Neutrophil (primary cell): Measurements from ENCODE around the gene MCTP1.

Experiments used
- H3K27ac ChIP-seq: fragments of 200-600 bp; sonication (generic); 2 replicates; pipeline ENCODE4 v1.5.1; 2016; ENCODE audit warnings: mild to moderate bottlenecking, moderate library complexity
- H3K27me3 ChIP-seq: fragments of 200-600 bp; sonication (generic); 2 replicates; pipeline ENCODE4 v1.6.0; 2016; ENCODE audit warnings: mild to moderate bottlenecking
- H3K36me3 ChIP-seq: fragments of 200-600 bp; sonication (generic); 2 replicates; pipeline ENCODE4 v1.5.1; 2017
- H3K4me1 ChIP-seq, 2 experiments: fragments of 200-600 bp in 1 of 2; sonication (generic) in 1 of 2; 1 replicate in 1 of 2; 2 replicates in 1 of 2; pipeline versions ENCODE4 v1.5.1 to v1.6.1; 2013 to 2016; ENCODE audit warnings: low read depth in 1 of 2, low read length in 1 of 2, mild to moderate bottlenecking in 1 of 2, moderate library complexity in 1 of 2; ENCODE audit not compliant: control insufficient read depth in 1 of 2, insufficient read depth in 1 of 2
- H3K4me3 ChIP-seq, 2 experiments: fragments of 200-600 bp in 1 of 2; sonication (generic) in 1 of 2; 1 replicate in 1 of 2; 2 replicates in 1 of 2; pipeline ENCODE4 v1.5.1; 2013 to 2016; ENCODE audit warnings: low read depth in 1 of 2, low read length in 1 of 2, mild to moderate bottlenecking in 1 of 2, moderate library complexity in 1 of 2
- H3K9me3 ChIP-seq: fragments of 200-600 bp; sonication (generic); 2 replicates; pipeline ENCODE4 v1.5.1; 2016
- TF ChIP-seq, protein P1 (sequence below): fragments of 200-600 bp; sonication (generic); IDR thresholded peaks from 2 replicates; pipeline ENCODE4 v1.5.1; 2016; ENCODE audit warnings: antibody characterized with exemption

Gene MCTP1

GRCh38 chr5:95317085-95317484, 32.2 kb upstream of the MCTP1 start:
- TF ChIP-seq, protein P1, sequence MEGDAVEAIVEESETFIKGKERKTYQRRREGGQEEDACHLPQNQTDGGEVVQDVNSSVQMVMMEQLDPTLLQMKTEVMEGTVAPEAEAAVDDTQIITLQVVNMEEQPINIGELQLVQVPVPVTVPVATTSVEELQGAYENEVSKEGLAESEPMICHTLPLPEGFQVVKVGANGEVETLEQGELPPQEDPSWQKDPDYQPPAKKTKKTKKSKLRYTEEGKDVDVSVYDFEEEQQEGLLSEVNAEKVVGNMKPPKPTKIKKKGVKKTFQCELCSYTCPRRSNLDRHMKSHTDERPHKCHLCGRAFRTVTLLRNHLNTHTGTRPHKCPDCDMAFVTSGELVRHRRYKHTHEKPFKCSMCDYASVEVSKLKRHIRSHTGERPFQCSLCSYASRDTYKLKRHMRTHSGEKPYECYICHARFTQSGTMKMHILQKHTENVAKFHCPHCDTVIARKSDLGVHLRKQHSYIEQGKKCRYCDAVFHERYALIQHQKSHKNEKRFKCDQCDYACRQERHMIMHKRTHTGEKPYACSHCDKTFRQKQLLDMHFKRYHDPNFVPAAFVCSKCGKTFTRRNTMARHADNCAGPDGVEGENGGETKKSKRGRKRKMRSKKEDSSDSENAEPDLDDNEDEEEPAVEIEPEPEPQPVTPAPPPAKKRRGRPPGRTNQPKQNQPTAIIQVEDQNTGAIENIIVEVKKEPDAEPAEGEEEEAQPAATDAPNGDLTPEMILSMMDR = no peak
- no peak overlapping the region for H3K4me3 ChIP-seq
- no peaks in the 10 kb centered on the region for H3K36me3 ChIP-seq

GRCh38 chr5:95304711-95305110, 19.8 kb upstream of the MCTP1 start:
- H3K4me1 ChIP-seq = no peaks in the 10 kb centered on the region
- H3K9me3 ChIP-seq = no peaks in the 10 kb centered on the region
- no peaks in the 10 kb centered on the region for H3K36me3 ChIP-seq
- peaks cover 14% of the 10 kb centered on the region for H3K27me3 ChIP-seq
- H3K4me3 ChIP-seq = no peak overlapping the region
- TF ChIP-seq, protein P1 = no peak
- H3K27ac ChIP-seq = no peak overlapping the region

More at GRCh38 chr5:95317085-95317484, 32.2 kb upstream of the MCTP1 start:
- Histone ChIP-seq H3K9me3 (no peaks in the 10 kb centered on the region), H3K4me1 (no peaks in the 10 kb centered on the region), H3K27ac (no peak overlapping the region), H3K27me3 (no peaks in the 10 kb centered on the region)

GRCh38 chr5:95298651-95299050, 13.8 kb upstream of the MCTP1 start:
- Histone ChIP-seq H3K4me1 (no peaks in the 10 kb centered on the region), H3K36me3 (no peaks in the 10 kb centered on the region), H3K27me3 (peaks cover 42% of the 10 kb centered on the region), H3K27ac (no peak overlapping the region), H3K9me3 (no peaks in the 10 kb centered on the region), H3K4me3 (no peak overlapping the region)
- TF ChIP-seq, protein P1 = no peak

DNA sequence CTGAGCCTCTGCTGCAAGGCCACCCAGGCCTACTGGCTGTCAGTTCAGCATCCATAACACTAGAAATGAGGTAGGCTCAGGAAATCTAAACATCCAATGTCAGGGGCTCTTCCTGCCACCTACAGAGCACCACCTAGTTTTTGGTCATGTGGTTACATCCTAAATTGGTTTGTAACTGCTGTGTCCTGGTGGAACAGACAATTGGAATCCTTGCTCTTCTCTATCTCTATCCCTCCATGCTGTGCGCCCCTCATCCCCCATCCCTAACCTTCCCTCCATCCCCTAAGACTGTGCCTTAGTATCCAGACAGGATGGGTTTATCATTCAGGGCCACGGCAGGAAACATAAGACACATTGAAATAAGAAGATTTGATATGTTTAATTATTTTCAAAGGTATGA, 11.4 kb upstream of the MCTP1 start:
- Histone ChIP-seq H3K4me1 (no peaks in the 10 kb centered on the region), H3K27ac (no peak overlapping the region), H3K27me3 (peaks cover 63% of the 10 kb centered on the region), H3K36me3 (no peaks in the 10 kb centered on the region), H3K4me3 (no peak overlapping the region), H3K9me3 (no peaks in the 10 kb centered on the region)
- TF ChIP-seq, protein P1 = no peak

DNA sequence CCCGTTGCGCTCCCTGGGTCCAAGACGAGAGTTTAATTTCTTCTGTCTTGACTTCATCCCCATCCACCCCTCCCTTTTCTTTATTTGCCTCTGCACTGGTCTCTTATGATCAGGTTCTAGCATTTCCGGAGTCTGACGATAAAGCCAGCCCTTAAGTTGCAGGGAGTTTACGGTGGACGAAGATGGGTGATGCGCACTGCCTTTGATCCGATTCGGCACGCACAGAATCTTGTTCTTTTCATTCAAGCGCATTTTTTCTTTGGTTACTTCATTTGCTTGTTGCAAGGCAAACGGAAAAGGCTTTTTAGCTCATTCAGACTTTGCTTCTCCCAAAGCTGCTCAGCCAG, 488 bp upstream of the MCTP1 start:
- Histone ChIP-seq H3K4me3 (peak overlapping the region; percentile 53 to 63), H3K27me3 (peaks cover 100% of the 10 kb centered on the region)
- TF ChIP-seq, protein P1 = no peak

More for the DNA sequence above, 488 bp upstream of the MCTP1 start:
- no peak overlapping the region for H3K27ac ChIP-seq
- no peaks in the 10 kb centered on the region for H3K36me3 ChIP-seq
- peaks cover 15 to 20% of the 10 kb centered on the region in 2 experiments for H3K4me1 ChIP-seq
- no peaks in the 10 kb centered on the region for H3K9me3 ChIP-seq
